Neural crest cell (in vitro differentiated cells): ENCODE results near the gene F2RL3. TPM values are rescaled to one million over a fixed set of nuclear protein-coding genes. Genes with fewer than 3 reads are reported as not detected.

Experiments
- DNase-seq: peaks from one replicate; pipeline ENCODE4 v3.0.0; 2021; ENCODE audit warnings: low read depth, mixed read lengths, low spot score
- H3K27ac Mint-ChIP-seq: one replicate; pipeline ENCODE4 v1.8.0; 2021; ENCODE audit warnings: mild to moderate bottlenecking, mixed read lengths; ENCODE audit not compliant: unreplicated experiment
- H3K27me3 Mint-ChIP-seq: 2 replicates; pipeline ENCODE4 v1.8.0; 2021; ENCODE audit warnings: low read depth, mild to moderate bottlenecking, mixed read lengths
- H3K36me3 Mint-ChIP-seq: 2 replicates; pipeline ENCODE4 v1.8.0; 2021; ENCODE audit warnings: low read depth, mild to moderate bottlenecking, mixed read lengths
- H3K4me1 Mint-ChIP-seq: 2 replicates; pipeline ENCODE4 v1.8.0; 2021; ENCODE audit warnings: mixed read lengths
- H3K4me3 Mint-ChIP-seq: one replicate; pipeline ENCODE4 v1.8.0; 2021; ENCODE audit warnings: mild to moderate bottlenecking, mixed read lengths
- H3K9me3 Mint-ChIP-seq: 2 replicates; pipeline ENCODE4 v1.8.0; 2021; ENCODE audit warnings: mixed read lengths
- total RNA-seq: library from RNA; stranded (reverse); gene quantifications from 2 replicates; pipeline ENCODE4 v1.2.1, GENCODE V29; 2021
- TF ChIP-seq, protein P1 (sequence below): fragments of 200-600 bp; sonication (generic); conservative IDR thresholded peaks from 2 replicates; pipeline ENCODE4 v1.5.0; 2021; ENCODE audit warnings: antibody characterized with exemption, mild to moderate bottlenecking

F2RL3 gene
- total RNA-seq, 1 donor from 2014 or later = not detected

DNA sequence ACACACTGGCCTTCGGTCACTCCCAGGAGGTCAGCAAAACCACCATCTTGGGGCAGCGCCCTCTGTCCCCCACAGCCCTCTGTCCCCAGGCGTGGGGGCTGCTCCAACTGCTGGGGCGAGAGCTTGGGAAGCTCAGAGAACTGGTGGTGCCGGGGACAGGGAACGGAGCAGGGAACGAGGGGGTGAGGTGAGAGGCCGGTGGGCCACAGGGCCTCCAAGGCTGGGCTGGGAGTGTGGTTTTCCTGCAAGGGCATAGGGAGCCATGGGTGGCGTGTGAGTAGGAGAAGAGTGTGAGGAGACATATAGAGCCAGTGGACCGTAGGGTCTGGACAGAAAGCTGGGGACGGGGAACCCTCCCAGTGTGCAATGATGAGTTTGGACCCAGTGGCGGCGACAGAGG is 34.1 kb downstream of the F2RL3 start:
- no peaks in the 10 kb centered on the region for H3K4me1 Mint-ChIP-seq
- H3K27ac Mint-ChIP-seq = no peak overlapping the region
- H3K27me3 Mint-ChIP-seq = no peaks in the 10 kb centered on the region
- no peak for DNase-seq
- TF ChIP-seq, protein P1, sequence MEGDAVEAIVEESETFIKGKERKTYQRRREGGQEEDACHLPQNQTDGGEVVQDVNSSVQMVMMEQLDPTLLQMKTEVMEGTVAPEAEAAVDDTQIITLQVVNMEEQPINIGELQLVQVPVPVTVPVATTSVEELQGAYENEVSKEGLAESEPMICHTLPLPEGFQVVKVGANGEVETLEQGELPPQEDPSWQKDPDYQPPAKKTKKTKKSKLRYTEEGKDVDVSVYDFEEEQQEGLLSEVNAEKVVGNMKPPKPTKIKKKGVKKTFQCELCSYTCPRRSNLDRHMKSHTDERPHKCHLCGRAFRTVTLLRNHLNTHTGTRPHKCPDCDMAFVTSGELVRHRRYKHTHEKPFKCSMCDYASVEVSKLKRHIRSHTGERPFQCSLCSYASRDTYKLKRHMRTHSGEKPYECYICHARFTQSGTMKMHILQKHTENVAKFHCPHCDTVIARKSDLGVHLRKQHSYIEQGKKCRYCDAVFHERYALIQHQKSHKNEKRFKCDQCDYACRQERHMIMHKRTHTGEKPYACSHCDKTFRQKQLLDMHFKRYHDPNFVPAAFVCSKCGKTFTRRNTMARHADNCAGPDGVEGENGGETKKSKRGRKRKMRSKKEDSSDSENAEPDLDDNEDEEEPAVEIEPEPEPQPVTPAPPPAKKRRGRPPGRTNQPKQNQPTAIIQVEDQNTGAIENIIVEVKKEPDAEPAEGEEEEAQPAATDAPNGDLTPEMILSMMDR = no peak
- H3K9me3 Mint-ChIP-seq = peaks cover 6% of the 10 kb centered on the region
- H3K4me3 Mint-ChIP-seq = no peak overlapping the region
- peaks cover 18% of the 10 kb centered on the region for H3K36me3 Mint-ChIP-seq

DNA sequence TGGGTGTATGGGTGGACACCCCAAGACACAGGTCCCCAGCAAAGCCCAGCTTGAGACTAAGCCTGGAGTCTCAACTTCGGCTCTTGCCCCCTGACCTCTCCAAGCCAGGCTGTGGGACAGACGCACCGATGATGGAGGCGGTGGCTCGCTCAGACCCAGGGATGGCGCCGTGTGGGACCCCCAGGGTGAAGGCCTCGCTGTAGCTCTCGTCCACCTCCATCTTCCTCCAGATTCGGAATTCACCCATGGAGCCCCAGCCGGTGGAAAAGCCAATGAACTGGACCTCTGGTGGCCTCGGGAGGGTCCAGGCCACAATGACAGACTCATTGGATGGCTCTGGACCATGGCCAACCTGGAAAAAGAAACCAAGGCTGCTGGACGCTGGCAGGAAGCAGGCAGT is 39.1 kb downstream of the F2RL3 start:
- no peaks in the 10 kb centered on the region for H3K27me3 Mint-ChIP-seq
- no peak overlapping the region for H3K27ac Mint-ChIP-seq
- H3K4me1 Mint-ChIP-seq = no peaks in the 10 kb centered on the region
- no peak for DNase-seq
- H3K36me3 Mint-ChIP-seq = peaks cover 30% of the 10 kb centered on the region
- TF ChIP-seq, protein P1 = no peak
- H3K9me3 Mint-ChIP-seq = peaks cover 9% of the 10 kb centered on the region
- H3K4me3 Mint-ChIP-seq = no peak overlapping the region

- TF ChIP-seq, protein P1 = no peak
- DNase-seq = no peak
- peaks cover 9% of the 10 kb centered on the region for H3K9me3 Mint-ChIP-seq
- H3K27me3 Mint-ChIP-seq = no peaks in the 10 kb centered on the region
- H3K36me3 Mint-ChIP-seq = peaks cover 31% of the 10 kb centered on the region
- H3K27ac Mint-ChIP-seq = no peak overlapping the region
- no peak overlapping the region for H3K4me3 Mint-ChIP-seq
- H3K4me1 Mint-ChIP-seq = no peaks in the 10 kb centered on the region
Observed at GRCh38 chr19:16928351-16928750, 39.6 kb downstream of the F2RL3 start.

- Mint-ChIP-seq H3K27me3 (no peaks in the 10 kb centered on the region), H3K4me1 (no peaks in the 10 kb centered on the region), H3K4me3 (no peak overlapping the region), H3K36me3 (peaks cover 37% of the 10 kb centered on the region), H3K9me3 (peaks cover 14% of the 10 kb centered on the region), H3K27ac (no peak overlapping the region)
- no peak for DNase-seq
- TF ChIP-seq, protein P1 = no peak
Observed at GRCh38 chr19:16928916-16929315, 40.1 kb downstream of the F2RL3 start.

DNA sequence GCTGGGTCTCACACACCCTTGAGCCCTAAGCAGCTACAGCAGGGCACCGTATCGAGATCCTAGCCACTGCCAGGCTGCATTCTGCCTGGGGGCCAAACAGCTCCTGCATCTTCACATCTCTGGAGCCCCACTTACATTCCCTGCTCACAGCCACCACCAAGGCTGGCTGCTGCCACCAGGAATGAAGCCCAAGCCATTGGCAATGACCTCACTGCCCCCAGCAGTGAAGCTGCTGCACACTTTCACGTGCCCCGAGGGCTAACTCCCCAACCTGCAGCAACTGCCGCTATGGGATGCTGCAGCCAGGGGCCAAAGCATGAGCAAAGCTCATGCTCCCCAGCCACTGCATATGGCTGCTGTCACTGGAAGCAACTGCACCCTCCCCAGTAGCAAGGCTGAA is 42.0 kb downstream of the F2RL3 start:
- no peak overlapping the region for H3K4me3 Mint-ChIP-seq
- no peaks in the 10 kb centered on the region for H3K27me3 Mint-ChIP-seq
- H3K36me3 Mint-ChIP-seq = peaks cover 44% of the 10 kb centered on the region
- no peaks in the 10 kb centered on the region for H3K4me1 Mint-ChIP-seq
- H3K27ac Mint-ChIP-seq = no peak overlapping the region
- TF ChIP-seq, protein P1 = no peak
- DNase-seq = no peak
- H3K9me3 Mint-ChIP-seq = peaks cover 21% of the 10 kb centered on the region

DNA sequence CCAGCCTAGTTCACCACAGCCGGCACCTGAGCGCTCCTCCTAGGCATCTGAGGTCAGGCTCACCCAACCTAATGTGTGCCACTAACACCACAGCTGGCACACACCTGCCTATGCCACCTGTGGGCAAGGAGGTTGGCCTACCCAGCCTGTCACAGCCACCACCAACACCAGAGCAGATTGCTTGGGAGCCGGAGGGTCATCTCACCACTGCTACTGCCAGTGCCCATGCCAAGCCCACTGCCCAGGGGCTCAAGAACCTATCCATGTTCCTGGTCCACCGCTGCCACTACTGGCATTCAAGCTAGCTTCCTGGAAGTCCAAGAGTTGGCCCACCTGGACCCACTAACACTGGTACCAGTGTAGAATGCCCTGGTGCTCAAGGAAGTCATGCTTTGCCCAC is 42.5 kb downstream of the F2RL3 start:
- Mint-ChIP-seq H3K36me3 (peaks cover 46% of the 10 kb centered on the region), H3K27me3 (no peaks in the 10 kb centered on the region), H3K9me3 (peaks cover 21% of the 10 kb centered on the region), H3K4me1 (no peaks in the 10 kb centered on the region), H3K4me3 (no peak overlapping the region), H3K27ac (no peak overlapping the region)
- TF ChIP-seq, protein P1 = no peak
- DNase-seq = no peak
